Kidney (tissue), 22 donors: ENCODE results near the gene EML6. TPM values are rescaled to one million over a fixed set of nuclear protein-coding genes. Genes with fewer than 3 reads are reported as not detected.

ENCODE experiments used
- DNase-seq, 5 donors: peaks; one replicate each; pipeline ENCODE4 v3.0.0-alpha.2; 2013 to 2020
- FAIRE-seq: peaks from 2 replicates; lab custom pipeline; 2012; peaks lifted over from hg19 to GRCh38; lab: Jason Lieb, UNC
- H3K27ac ChIP-seq, 2 donors: one replicate each; pipeline ENCODE4 v1.7.0; 2013; ENCODE audit warnings: low read depth in 2 of 2, low read length in 2 of 2, inconsistent platforms in 1 of 2
- H3K27me3 ChIP-seq: one replicate; pipeline ENCODE4 v1.7.1; 2013; ENCODE audit warnings: low read length, inconsistent platforms; ENCODE audit not compliant: control insufficient read depth, insufficient read depth
- H3K36me3 ChIP-seq, 3 donors: one replicate each; pipeline versions ENCODE4 v1.7.0 to v1.7.1; 2013; ENCODE audit warnings: low read length in 3 of 3, control low read depth in 1 of 3, inconsistent platforms in 1 of 3; ENCODE audit not compliant: insufficient read depth in 3 of 3, control insufficient read depth in 2 of 3
- H3K4me1 ChIP-seq, 3 donors: one replicate each; pipeline versions ENCODE4 v1.7.0 to v1.7.1; 2013; ENCODE audit warnings: low read length in 3 of 3, inconsistent platforms in 1 of 3, low read depth in 1 of 3; ENCODE audit not compliant: control insufficient read depth in 2 of 3, insufficient read depth in 2 of 3
- H3K4me3 ChIP-seq, 3 donors: one replicate each; pipeline versions ENCODE4 v1.7.0 to v1.8.1; 2013; ENCODE audit warnings: low read length in 3 of 3, control low read depth in 1 of 3, inconsistent platforms in 1 of 3
- H3K9ac ChIP-seq, 3 donors: one replicate each; pipeline versions ENCODE4 v1.7.0 to v1.7.1; 2013; ENCODE audit warnings: low read length in 3 of 3, control low read depth in 1 of 3, inconsistent platforms in 1 of 3
- H3K9me3 ChIP-seq, 3 donors: one replicate each; pipeline versions ENCODE4 v1.7.0 to v1.7.1; 2013; ENCODE audit warnings: low read length in 3 of 3, control low read depth in 1 of 3, inconsistent platforms in 1 of 3; ENCODE audit not compliant: control insufficient read depth in 2 of 3, insufficient read depth in 1 of 3
- CTCF ChIP-seq: IDR thresholded peaks from 3 replicates; pipeline ENCODE4 v1.5.1; 2012; ENCODE audit warnings: mild to moderate bottlenecking, moderate library complexity, borderline replicate concordance; ENCODE audit not compliant: insufficient read depth; ENCODE audit errors: extremely low read depth
- intact Hi-C: fragments of 100-400 bp; cut with DNase I; formaldehyde crosslinking; loops from one replicate; pipeline ENCODE4 v1.11.1; 2022
- long read RNA-seq, 10 donors: library from polyadenylated mRNA in 1 of 10; unstranded in 1 of 10; transcript quantifications; one replicate each; pipeline ENCODE4 v2.0.0 and lab custom pipeline, GENCODE V29; 2021 to 2026
- polyA plus RNA-seq: library from polyadenylated mRNA; stranded (reverse); fragments of 350-450 nt; fragmentation: Illumina TruSeq; extraction: RNeasy Lipid Tissue Mini Kit (QIAGEN cat#74804); gene quantifications from one replicate; pipeline ENCODE4 v1.2.3, GENCODE V29; 2014; ENCODE audit warnings: low read depth, low replicate concordance; ENCODE audit not compliant: insufficient read depth
- total RNA-seq: library from RNA; stranded (reverse); fragmentation: NEBNext Ultra II Directional; extraction: Animal tissue kit (Norgen Biotek cat#: 25700); gene quantifications from one replicate; pipeline ENCODE4 v1.2.1, GENCODE V29; 2021
- donor health status: control.
- donor health status: control.
- donor health status: control.
- donor health status: control.
- donor health status: control.
- donor health status: DM: yes; HTN: yes; CAD: no.
- donor health status: Normal renal cell carcinoma (clear cell type).

EML6 gene
- 3.1 TPM for total RNA-seq
- polyA plus RNA-seq = 1.7 TPM
- long read RNA-seq, donor 1 = 0 reads
- long read RNA-seq, donor 2 = 0 reads
- long read RNA-seq, donor 3, partial matches to known transcripts = 839 of 839 reads
- long read RNA-seq, donor 3, other reads (novel, unspliced or antisense) = 0 of 839 reads
- long read RNA-seq, donor 4 = 0 reads
- long read RNA-seq, donor 5 = 0 reads
- long read RNA-seq, donor 6, partial matches to known transcripts = 168 of 194 reads
- long read RNA-seq, donor 6, other reads (novel, unspliced or antisense) = 26 of 194 reads
- long read RNA-seq, donor 7, partial matches to known transcripts = 3 of 4 reads
- long read RNA-seq, donor 7, other reads (novel, unspliced or antisense) = 1 of 4 reads
- long read RNA-seq, donor 8, partial matches to known transcripts = 565 of 565 reads
- long read RNA-seq, donor 8, other reads (novel, unspliced or antisense) = 0 of 565 reads
- long read RNA-seq, donor 9 = 0 reads
- long read RNA-seq, donor 10, partial matches to known transcripts = 0 of 1 reads
- long read RNA-seq, donor 10, other reads (novel, unspliced or antisense) = 0 of 1 reads

GRCh38 chr2:54723131-54723995, at the start of gene EML6:
Gene EML6, plus strand, starts transcription at chr2:54723662. Its CDS starts 1,400 bp downstream, at chr2:54725062.
- Histone ChIP-seq H3K4me3 (peak within 1 kb of the TSS; percentile 80 to 96 (median 88)), H3K27me3 (no peaks in the 10 kb centered on the region), H3K9ac (peak within 1 kb of the TSS; percentile 67 to 86 (median 84)), H3K4me1 (peaks cover 5 to 6% (median 6%) of the 10 kb centered on the region in 3 donors), H3K27ac (peak within 1 kb of the TSS; percentile 60 to 84), H3K9me3 (no peaks in the 10 kb centered on the region), H3K36me3 (no peaks in the 10 kb centered on the region)
- peak; percentile 97 to 99 (median 99) for DNase-seq
- intact Hi-C loops = no loop called here
- TF ChIP-seq CTCF = peak; percentile 0
- peak; percentile 74 for FAIRE-seq

GRCh38 chr2:54675281-54675680, 48.2 kb upstream of the EML6 start:
- Histone ChIP-seq H3K9me3 (no peaks in the 10 kb centered on the region), H3K4me1 (peaks cover 0 to 16% (median 13%) of the 10 kb centered on the region in 3 donors), H3K9ac (no peak overlapping the region), H3K4me3 (no peak overlapping the region), H3K27me3 (no peaks in the 10 kb centered on the region), H3K36me3 (peaks cover 5 to 8% (median 6%) of the 10 kb centered on the region in 3 donors), H3K27ac (no peak overlapping the region)
- TF ChIP-seq CTCF = no peak
- DNase-seq (no peak), FAIRE-seq (no peak)
- intact Hi-C loops = no loop called here

GRCh38 chr2:54675738-54676137, 47.7 kb upstream of the EML6 start:
- Histone ChIP-seq H3K4me3 (no peak overlapping the region), H3K27ac (no peak overlapping the region), H3K9me3 (no peaks in the 10 kb centered on the region), H3K27me3 (no peaks in the 10 kb centered on the region), H3K36me3 (peaks cover 3 to 5% (median 5%) of the 10 kb centered on the region in 3 donors), H3K4me1 (peaks cover 0 to 16% (median 16%) of the 10 kb centered on the region in 3 donors), H3K9ac (no peak overlapping the region)
- intact Hi-C loops = no loop called here
- TF ChIP-seq CTCF = no peak
- FAIRE-seq (no peak), DNase-seq (no peak)
